UCSD-AML1 (cell line): ENCODE data around the gene TDRD1.
A peak's percentile ranks its signal among the peaks of the same experiment; 100 is the strongest.

Experiments
- DNase-seq: peaks from one replicate; lab custom pipeline; 2025; ENCODE audit not compliant: unreplicated experiment; lab: John Stamatoyannopoulos, UW

Gene TDRD1

GRCh38 chr10:114173921-114174694 lies 5.0 kb upstream of the TDRD1 start, which contains the start of gene CCDC186:
TSS of gene CCDC186 (minus strand) at chr10:114174203. CDS start at chr10:114163268, 10,935 bp downstream.
- DNase-seq = peak; percentile 91

- peak; percentile 58 for DNase-seq
These were observed 4.4 kb upstream of the TDRD1 start for GRCh38 chr10:114174695-114175188.

DNA sequence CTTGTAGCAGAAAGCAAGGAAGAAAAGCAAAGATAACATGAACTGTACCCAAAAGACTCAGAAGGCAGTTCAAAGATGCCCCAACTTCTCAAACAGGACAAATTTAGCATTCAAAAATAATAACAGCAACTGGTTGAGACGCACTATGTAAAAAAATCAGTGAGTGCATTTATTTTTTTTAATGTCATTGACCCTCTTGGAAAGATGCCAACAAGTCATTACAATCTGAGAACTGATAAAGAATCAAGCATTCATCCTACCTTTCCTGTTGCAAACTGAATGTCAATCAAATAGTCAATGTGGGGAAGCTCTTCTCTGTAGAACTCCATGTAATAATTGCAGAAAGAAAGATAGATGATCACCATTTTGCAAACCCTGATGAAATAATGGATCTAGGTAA lies 3.5 kb upstream of the TDRD1 start:
- no peak for DNase-seq

DNA sequence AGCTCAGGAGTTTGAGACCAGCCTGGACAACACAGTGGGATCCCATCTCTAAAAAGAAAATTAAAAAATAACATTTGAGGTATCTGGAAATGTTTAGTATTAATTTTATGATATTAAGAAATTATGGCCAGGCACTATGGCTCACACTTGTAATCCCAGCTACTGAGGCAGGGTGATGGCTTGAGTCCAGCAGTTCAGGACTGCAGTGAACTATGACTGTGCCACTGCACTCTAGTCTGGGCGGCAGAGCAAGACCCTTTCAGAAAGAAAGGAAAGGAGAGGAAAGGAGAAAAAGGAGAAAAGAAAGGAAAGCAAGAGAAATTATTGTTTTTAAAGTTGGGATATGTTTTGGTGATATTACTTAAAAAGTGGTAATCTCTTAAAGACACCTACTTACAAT lies 2.6 kb upstream of the TDRD1 start:
- DNase-seq = no peak

DNA sequence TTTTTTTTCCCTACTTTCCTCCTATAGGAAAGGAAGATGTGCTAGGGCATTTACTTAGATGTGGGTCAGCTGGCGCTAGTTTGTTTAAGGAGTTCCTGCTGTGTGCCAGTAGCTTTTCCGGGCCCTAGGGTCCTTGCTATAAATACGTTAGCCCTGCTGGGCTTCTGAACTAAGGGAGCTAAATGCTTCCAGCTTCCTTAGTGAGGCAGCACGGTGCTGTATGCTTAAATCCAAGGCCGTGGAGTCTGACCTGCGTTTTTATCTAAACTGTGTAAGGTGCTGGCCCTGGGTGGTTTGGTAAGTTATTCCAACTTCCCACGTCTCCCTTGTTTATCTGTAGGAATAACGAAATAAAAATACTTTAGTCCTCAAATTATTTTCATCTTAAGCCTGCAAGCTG lies 594 bp downstream of the TDRD1 start:
- DNase-seq = no peak

GRCh38 chr10:114180937-114181336 lies 1.8 kb downstream of the TDRD1 start:
- DNase-seq = no peak

GRCh38 chr10:114181971-114182370 lies 2.8 kb downstream of the TDRD1 start:
- DNase-seq = no peak

DNA sequence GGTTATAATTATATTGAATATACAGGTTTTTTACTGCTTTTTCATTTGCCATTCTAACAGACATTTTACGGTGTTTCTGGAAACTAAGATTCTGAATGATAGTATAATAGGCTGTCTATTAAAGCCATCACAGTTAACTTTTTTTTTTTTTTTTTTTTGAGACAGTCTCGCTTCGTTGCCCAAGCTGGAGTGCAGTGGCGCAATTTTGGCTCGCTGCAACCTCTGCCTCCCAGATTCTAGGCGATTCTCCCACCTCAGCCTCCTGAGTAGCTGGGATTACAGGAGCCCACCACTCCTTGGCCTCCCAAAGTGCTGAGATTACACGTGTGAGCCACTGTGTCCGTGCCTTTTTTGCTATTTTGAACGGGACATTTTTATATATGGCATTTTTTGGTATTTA lies 4.4 kb downstream of the TDRD1 start:
- DNase-seq = no peak

- no peak for DNase-seq
These were observed 5.1 kb downstream of the TDRD1 start for GRCh38 chr10:114184276-114184675.

DNA sequence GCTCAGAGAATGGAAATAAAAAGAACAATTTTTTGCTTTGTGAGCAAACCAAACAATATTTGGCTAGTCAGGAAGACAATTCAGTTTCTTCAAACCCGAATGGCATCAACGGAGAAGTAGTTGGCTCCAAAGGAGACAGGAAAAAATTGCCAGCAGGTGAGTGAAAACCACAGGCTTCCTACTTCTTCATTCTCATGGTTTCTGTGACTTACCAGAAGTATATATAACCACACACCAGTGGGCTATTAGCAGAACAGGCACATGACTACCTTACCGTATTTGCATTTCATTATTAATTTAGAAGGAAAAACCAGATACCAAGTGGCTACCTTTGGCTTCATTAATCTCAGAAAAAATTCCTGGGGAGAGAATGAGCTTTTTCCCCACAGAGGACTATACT lies 8.8 kb downstream of the TDRD1 start:
- no peak for DNase-seq

GRCh38 chr10:114188900-114189299 lies 9.7 kb downstream of the TDRD1 start:
- no peak for DNase-seq

- no peak for DNase-seq
These were observed 10.5 kb downstream of the TDRD1 start for GRCh38 chr10:114189700-114190099.

GRCh38 chr10:114195079-114195478 lies 15.9 kb downstream of the TDRD1 start:
- no peak for DNase-seq

- no peak for DNase-seq
These were observed 20.1 kb downstream of the TDRD1 start for GRCh38 chr10:114199239-114199638.

- no peak for DNase-seq
These were observed 23.7 kb downstream of the TDRD1 start for GRCh38 chr10:114202812-114203211.

DNA sequence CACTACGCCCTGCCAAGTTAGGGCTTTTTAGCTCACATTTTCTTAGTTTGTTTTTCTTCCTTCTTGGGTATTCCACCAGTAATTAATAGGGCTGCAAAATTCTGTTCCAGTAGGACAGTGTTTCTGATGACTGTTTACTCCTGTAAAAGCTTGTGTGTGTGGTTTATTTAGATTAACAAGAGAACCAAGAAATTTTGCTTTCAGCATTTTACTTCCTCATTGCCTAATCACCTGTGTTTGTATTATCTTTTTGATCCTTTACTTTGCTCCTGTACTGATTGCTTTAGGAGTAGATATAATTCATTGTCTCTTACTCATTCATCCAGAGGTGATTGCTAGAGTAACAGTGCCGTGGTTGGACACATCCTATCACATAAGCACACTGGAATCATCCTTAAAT lies 27.7 kb downstream of the TDRD1 start:
- no peak for DNase-seq

DNA sequence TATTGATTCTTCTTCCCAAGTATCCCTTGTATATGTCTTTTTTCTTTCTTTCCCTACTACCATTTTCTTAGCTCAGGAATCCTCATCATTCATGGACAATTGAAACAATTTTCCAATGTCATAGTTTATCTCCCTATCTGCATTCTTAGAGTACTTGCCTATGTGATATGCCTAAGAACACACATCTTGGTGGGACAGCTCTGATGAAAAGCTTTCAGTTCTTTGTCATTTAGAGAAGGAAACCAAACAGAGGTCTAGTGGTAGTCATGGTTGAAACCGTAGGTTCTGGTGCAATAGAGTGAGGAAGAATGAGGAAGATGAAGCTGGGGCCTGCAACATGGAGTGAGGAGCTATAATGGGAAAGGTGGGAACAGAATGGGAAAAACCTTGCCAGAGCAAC lies 28.2 kb downstream of the TDRD1 start:
- no peak for DNase-seq

GRCh38 chr10:114208351-114208750 lies 29.2 kb downstream of the TDRD1 start:
- DNase-seq = no peak

DNA sequence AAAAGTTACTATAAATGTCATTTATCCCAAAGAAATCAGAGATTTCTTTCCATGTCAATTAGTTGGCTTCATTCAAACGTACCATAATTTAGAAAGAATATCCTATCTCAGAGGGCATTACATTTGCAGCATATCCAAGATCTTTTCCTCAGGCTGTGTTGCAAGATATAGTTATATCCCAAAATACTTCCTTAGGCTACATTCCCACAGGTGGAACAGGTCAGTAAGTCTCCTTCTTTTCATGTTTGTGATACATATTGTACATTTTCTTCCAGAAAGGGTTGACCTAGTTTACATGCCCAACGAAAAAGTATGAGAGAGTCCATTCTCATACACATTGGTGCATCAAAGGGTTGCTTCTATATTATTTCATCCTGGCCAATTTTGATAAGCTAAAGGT lies 33.0 kb downstream of the TDRD1 start:
- no peak for DNase-seq

DNA sequence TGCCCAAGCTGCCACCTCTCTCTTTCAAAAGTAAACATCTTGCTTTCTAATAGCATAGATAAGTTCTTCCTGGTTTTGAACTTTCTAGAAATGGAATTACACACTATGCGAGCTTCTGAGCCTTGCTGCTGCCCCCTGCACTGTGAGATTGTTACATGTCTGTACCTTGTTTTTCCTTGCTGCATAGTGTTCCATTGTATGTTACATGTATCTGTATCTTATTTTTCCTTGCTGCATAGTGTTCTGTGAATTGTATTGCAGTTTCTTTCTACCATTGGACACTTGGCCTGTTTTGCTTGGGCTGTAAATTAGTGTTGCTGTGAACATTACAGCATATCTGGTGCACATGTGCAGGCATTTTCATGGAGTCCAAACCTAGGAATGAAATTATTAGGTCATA lies 35.9 kb downstream of the TDRD1 start:
- no peak for DNase-seq

DNA sequence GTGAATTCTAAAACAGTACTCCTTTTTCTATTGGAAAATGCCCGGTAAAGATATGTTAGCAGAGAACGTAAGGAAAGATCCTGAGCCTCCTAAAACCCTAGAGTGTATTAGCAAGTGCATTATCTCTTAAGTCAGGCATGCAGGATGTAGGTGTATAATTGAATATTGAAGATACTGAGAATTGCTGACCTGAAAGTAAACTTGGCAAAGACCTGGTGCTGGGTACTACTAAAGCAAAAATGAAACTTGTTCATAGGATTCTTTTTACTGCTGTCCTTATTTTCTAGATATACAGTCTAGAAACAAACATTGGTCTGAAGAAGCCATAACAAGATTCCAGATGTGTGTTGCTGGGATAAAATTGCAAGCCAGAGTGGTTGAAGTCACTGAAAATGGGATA lies 41.1 kb downstream of the TDRD1 start:
- DNase-seq = no peak

DNA sequence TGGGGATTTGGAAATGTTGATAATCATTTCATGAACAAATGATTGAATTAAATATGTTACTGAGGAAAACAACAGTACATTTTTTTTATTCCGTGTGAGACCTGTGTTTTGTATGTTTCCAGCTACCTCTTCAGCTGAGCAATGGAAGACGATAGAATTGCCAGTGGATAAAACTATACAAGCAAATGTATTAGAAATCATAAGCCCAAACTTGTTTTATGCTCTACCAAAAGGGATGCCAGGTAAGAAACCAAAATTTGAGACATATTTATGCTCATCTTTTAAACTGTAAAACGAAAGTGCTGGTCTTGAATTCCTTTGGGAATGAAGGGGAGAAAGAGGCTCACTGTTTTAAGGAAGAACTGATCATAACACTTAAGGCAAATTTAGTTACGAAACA lies 42.1 kb downstream of the TDRD1 start:
- no peak for DNase-seq

GRCh38 chr10:114223066-114223465 lies 43.9 kb downstream of the TDRD1 start:
- DNase-seq = no peak
